T-helper 1 cell treated with Interleukin-12 subunit alpha and Interleukin-12 subunit beta and Interleukin-4 antibody, amounts not matched to agents 30 μg/mL and 1 μg/mL, for 36 hours (primary cell): ENCODE measurements around the gene TMEM252.

Experiments used
- H3K27ac Mint-ChIP-seq: one replicate; pipeline ENCODE4 v1.8.0; 2021; ENCODE audit warnings: mild to moderate bottlenecking, mixed read lengths
- H3K27me3 Mint-ChIP-seq: one replicate; pipeline ENCODE4 v1.8.0; 2021; ENCODE audit warnings: low read depth, mixed read lengths
- H3K36me3 Mint-ChIP-seq: one replicate; pipeline ENCODE4 v1.8.0; 2021; ENCODE audit warnings: low read depth, mixed read lengths
- H3K4me1 Mint-ChIP-seq: one replicate; pipeline ENCODE4 v1.8.0; 2021; ENCODE audit warnings: low read depth, mixed read lengths
- H3K4me3 Mint-ChIP-seq: one replicate; pipeline ENCODE4 v1.8.0; 2021; ENCODE audit warnings: mild to moderate bottlenecking, moderate library complexity, mixed read lengths
- H3K9me3 Mint-ChIP-seq: one replicate; pipeline ENCODE4 v1.8.0; 2021; ENCODE audit warnings: mixed read lengths

Gene TMEM252

DNA sequence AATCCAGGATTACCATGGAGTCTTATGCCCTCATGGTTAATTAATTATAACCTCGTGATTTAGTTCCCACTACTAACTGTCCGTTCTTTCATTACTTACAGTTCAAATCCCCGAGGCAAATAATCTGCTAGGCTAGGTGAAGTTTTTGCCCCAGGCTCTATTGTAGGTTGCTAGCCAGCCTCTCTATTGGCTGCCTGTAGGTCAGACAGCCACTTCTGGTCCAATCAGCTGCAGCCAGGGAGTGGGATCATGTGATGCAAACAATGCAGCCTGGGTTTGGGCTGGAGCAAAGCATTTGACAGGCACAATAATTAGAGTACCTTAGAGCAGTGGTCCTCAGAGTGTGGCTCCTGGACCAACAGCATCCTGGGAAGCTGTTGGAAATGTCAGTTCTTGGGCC lies 17.7 kb downstream of the TMEM252 start:
- H3K36me3 Mint-ChIP-seq = no peaks in the 10 kb centered on the region
- no peak overlapping the region for H3K27ac Mint-ChIP-seq
- H3K27me3 Mint-ChIP-seq = peaks cover 18% of the 10 kb centered on the region
- peaks cover 5% of the 10 kb centered on the region for H3K9me3 Mint-ChIP-seq
- no peaks in the 10 kb centered on the region for H3K4me1 Mint-ChIP-seq
- H3K4me3 Mint-ChIP-seq = no peak overlapping the region

DNA sequence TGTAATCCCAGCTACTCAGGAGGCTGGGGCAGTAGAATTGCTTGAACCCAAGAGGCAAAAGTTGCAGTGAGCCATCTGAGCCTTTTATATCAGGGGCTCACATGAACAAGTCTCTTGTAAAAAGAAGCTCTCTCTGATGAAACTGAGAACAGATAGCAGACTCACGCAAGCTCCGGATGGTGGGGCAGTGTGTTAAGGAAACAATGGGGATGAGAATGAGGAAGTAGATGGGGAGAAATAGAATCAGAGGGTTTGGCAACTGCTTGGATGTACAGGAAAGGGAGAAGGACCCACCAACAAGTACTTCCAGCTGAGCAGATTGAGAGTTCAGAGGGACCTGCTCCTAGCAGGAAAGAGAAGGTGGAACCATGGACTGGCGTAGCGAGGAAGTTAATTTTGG lies 18.6 kb downstream of the TMEM252 start:
- H3K4me3 Mint-ChIP-seq = no peak overlapping the region

DNA sequence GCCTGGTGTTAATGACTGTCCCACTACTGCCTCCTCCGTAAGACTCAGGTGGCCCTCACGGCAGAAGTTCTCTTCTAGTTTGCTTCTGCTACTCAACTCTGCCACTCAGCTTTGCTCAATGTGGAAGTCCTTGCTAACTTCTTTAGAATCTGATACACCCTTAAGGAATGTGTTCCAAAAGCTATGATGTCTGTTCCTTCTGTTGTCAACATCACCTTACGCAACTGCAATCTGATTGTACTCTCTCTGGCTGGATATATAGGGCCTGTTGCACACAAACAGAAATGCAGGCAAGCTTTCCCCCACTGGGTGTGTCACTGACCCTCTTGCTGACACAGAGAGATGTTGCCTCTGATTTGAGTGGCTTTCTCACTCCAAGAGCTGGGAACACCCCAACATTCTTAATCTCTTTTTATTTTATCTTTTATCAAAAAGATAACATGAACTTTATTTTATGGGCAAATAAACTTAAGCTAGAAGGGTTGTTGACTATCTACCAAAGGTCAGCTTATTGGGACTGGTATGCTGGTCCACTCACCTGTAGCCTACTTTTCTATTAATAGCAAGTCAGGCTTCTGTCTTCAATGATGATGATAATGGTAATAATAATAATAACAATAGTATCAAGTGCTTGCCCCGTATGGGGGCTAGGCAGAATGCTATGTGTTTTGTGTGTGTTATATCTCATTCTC lies 25.2 kb downstream of the TMEM252 start:
- peaks cover 3% of the 10 kb centered on the region for H3K27me3 Mint-ChIP-seq
- peaks cover 5% of the 10 kb centered on the region for H3K9me3 Mint-ChIP-seq
- H3K4me3 Mint-ChIP-seq = no peak overlapping the region
- no peaks in the 10 kb centered on the region for H3K4me1 Mint-ChIP-seq
- H3K36me3 Mint-ChIP-seq = no peaks in the 10 kb centered on the region
- no peak overlapping the region for H3K27ac Mint-ChIP-seq

More for the DNA sequence above, 18.6 kb downstream of the TMEM252 start:
- no peak overlapping the region for H3K27ac Mint-ChIP-seq
- peaks cover 18% of the 10 kb centered on the region for H3K27me3 Mint-ChIP-seq
- H3K36me3 Mint-ChIP-seq = no peaks in the 10 kb centered on the region
- peaks cover 5% of the 10 kb centered on the region for H3K9me3 Mint-ChIP-seq
- H3K4me1 Mint-ChIP-seq = no peaks in the 10 kb centered on the region

DNA sequence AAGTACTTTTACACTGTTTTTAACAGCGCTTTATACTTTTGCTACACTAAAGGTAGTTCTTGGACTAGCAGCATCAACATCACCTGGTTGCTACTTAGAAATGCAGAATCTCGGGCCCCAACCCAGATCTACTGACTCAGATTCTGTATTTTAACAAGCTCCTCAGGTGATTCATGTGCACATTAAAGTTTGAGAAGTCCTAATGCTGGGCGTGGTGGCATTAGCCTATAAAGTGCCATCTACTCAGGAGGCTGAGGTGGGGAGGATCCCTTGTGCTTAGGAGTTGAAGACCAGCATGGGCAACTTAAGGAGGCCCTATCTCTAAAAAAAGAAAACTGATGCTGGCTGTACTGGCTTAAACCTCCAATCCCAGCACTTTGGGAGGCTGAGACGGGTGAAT lies 26.7 kb downstream of the TMEM252 start:
- Mint-ChIP-seq H3K9me3 (peaks cover 5% of the 10 kb centered on the region), H3K4me1 (no peaks in the 10 kb centered on the region), H3K36me3 (no peaks in the 10 kb centered on the region), H3K27ac (no peak overlapping the region), H3K27me3 (peaks cover 3% of the 10 kb centered on the region), H3K4me3 (no peak overlapping the region)

GRCh38 chr9:68513385-68513784 lies 27.3 kb downstream of the TMEM252 start:
- no peaks in the 10 kb centered on the region for H3K4me1 Mint-ChIP-seq
- H3K27me3 Mint-ChIP-seq = peaks cover under 1% of the 10 kb centered on the region
- H3K4me3 Mint-ChIP-seq = no peak overlapping the region
- H3K27ac Mint-ChIP-seq = no peak overlapping the region
- peaks cover 3% of the 10 kb centered on the region for H3K9me3 Mint-ChIP-seq
- H3K36me3 Mint-ChIP-seq = no peaks in the 10 kb centered on the region

DNA sequence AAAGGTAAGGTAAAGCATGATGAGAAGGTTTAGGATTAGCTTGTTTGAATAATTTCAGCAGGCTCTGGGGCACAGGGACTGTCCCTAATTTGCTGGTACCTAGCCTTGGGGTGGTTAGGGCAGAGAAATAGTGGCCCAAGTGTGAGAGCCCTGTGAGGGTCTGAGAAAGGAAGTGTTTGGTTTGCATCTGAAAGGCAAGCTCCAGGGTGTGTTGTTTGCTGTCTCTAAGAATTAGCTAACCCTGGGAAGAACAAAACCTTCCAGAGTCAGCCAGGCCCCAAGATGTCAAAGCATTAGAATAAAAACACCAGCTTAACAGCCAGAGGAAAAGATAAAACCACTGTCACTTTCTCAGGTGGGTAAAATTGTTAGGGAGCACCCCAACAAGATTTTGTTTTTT lies 31.0 kb downstream of the TMEM252 start:
- Mint-ChIP-seq H3K27ac (no peak overlapping the region), H3K4me3 (no peak overlapping the region), H3K27me3 (no peaks in the 10 kb centered on the region), H3K4me1 (no peaks in the 10 kb centered on the region), H3K9me3 (no peaks in the 10 kb centered on the region), H3K36me3 (no peaks in the 10 kb centered on the region)

DNA sequence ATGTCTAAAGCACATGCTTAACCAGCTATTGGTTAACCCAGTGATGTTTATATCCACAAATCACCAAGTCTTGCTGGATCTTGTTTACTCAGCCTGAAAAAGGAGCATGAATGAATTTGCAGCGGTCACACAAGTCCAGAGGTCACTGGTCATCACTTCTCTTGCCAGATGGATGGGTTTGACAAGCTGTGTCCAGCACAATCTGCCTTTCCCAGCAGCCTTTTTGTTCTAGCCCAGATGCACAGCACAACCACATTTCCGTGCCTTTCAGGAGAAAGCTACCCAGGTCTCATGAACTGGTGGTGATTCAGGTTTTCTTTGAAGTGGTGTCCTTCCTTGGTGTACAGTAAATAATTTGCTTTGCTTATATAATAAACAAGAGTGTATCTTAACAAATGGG lies 32.1 kb downstream of the TMEM252 start:
- H3K36me3 Mint-ChIP-seq = no peaks in the 10 kb centered on the region
- H3K27me3 Mint-ChIP-seq = peaks cover 5% of the 10 kb centered on the region
- H3K9me3 Mint-ChIP-seq = no peaks in the 10 kb centered on the region
- H3K4me1 Mint-ChIP-seq = no peaks in the 10 kb centered on the region
- no peak overlapping the region for H3K4me3 Mint-ChIP-seq
- H3K27ac Mint-ChIP-seq = no peak overlapping the region

- Mint-ChIP-seq H3K27me3 (peaks cover 5% of the 10 kb centered on the region), H3K9me3 (no peaks in the 10 kb centered on the region), H3K4me3 (no peak overlapping the region), H3K27ac (no peak overlapping the region), H3K36me3 (no peaks in the 10 kb centered on the region), H3K4me1 (no peaks in the 10 kb centered on the region)
These were observed 32.9 kb downstream of the TMEM252 start for GRCh38 chr9:68507806-68508145.

- Mint-ChIP-seq H3K36me3 (no peaks in the 10 kb centered on the region), H3K4me3 (no peak overlapping the region), H3K4me1 (no peaks in the 10 kb centered on the region), H3K9me3 (no peaks in the 10 kb centered on the region), H3K27me3 (peaks cover 5% of the 10 kb centered on the region), H3K27ac (no peak overlapping the region)
These were observed 33.4 kb downstream of the TMEM252 start for GRCh38 chr9:68507130-68507805.

- Mint-ChIP-seq H3K4me1 (no peaks in the 10 kb centered on the region), H3K36me3 (no peaks in the 10 kb centered on the region), H3K27me3 (peaks cover 5% of the 10 kb centered on the region), H3K4me3 (no peak overlapping the region), H3K9me3 (no peaks in the 10 kb centered on the region), H3K27ac (no peak overlapping the region)
These were observed 34.1 kb downstream of the TMEM252 start for GRCh38 chr9:68506551-68506950.

- no peak overlapping the region for H3K4me3 Mint-ChIP-seq
- H3K27ac Mint-ChIP-seq = no peak overlapping the region
- no peaks in the 10 kb centered on the region for H3K4me1 Mint-ChIP-seq
- H3K27me3 Mint-ChIP-seq = peaks cover 5% of the 10 kb centered on the region
- H3K36me3 Mint-ChIP-seq = no peaks in the 10 kb centered on the region
- no peaks in the 10 kb centered on the region for H3K9me3 Mint-ChIP-seq
These were observed 34.8 kb downstream of the TMEM252 start for GRCh38 chr9:68505681-68506409.

DNA sequence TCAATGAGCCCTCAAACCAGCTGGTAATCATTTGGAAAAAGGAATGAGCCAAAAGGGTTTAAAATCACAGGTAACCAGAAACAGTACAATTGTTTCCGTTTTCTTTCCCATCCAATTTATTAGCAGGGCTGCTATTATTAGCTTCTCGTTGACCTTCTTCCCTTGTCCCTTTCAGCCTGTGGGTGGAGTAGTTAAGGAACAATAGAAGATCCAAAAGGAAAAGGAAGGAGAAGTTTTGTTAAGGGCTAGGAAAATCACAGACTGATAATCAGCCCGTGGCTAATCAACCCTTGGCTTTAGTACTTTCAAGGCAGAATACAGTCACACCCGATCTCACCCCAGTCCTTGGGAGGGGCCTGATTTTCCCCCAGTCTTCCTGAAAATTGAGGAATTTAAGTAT lies 38.4 kb downstream of the TMEM252 start:
- Mint-ChIP-seq H3K27ac (no peak overlapping the region), H3K4me3 (no peak overlapping the region), H3K4me1 (peaks cover 2% of the 10 kb centered on the region), H3K36me3 (no peaks in the 10 kb centered on the region), H3K27me3 (peaks cover 5% of the 10 kb centered on the region), H3K9me3 (no peaks in the 10 kb centered on the region)

DNA sequence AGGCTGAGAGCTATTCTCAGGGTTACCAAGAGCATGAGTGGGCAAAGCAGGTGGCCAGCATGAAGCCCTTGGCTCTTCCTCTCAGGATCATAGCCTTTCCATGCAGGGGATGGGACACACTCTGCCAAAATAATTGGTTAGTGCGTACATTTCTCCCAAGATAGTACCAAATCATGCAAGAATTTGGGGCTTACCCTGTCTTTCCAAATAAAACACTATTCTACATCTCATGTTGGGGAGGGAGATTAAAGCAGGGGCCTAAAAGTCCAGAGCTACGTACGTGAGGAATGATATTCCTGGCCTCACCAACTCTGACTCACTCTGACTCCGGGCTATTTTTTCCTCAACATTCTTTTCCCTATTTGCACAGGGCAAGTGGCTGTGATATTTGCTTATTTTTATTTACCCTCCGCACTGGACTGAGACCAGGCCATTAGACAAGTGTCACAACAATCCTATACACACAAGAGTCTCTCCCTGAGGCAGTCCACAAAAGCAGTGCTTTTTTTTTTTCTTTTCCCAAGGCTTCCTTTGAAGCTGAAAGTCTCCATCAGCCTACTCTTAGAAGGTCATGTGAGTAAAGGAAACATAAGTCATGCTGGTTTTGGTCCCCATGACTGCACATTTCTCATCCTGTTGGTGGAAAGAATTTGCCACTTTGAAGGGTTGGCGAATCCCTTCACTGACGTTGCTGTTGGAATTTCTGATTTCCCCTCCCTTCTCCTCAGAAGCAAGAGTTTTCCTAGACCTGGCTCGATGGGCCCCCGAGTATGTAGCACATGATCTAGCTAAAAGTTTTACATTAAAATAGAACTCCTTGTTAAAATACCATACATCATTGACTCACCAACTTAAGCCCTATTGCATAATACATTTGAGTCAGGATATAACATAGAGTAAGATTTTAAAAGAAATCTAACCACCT lies 40.0 kb downstream of the TMEM252 start:
- peaks cover 5% of the 10 kb centered on the region for H3K27me3 Mint-ChIP-seq
- H3K9me3 Mint-ChIP-seq = no peaks in the 10 kb centered on the region
- no peak overlapping the region for H3K4me3 Mint-ChIP-seq
- no peak overlapping the region for H3K27ac Mint-ChIP-seq
- no peaks in the 10 kb centered on the region for H3K36me3 Mint-ChIP-seq
- H3K4me1 Mint-ChIP-seq = peaks cover 2% of the 10 kb centered on the region

GRCh38 chr9:68498816-68499215 lies 41.9 kb downstream of the TMEM252 start:
- peaks cover 5% of the 10 kb centered on the region for H3K27me3 Mint-ChIP-seq
- H3K4me3 Mint-ChIP-seq = no peak overlapping the region
- no peaks in the 10 kb centered on the region for H3K9me3 Mint-ChIP-seq
- no peaks in the 10 kb centered on the region for H3K36me3 Mint-ChIP-seq
- H3K27ac Mint-ChIP-seq = no peak overlapping the region
- H3K4me1 Mint-ChIP-seq = peaks cover 2% of the 10 kb centered on the region
